Measurements from ENCODE around the gene PAF1.

The PAF1 gene

GRCh38 chr19:39409208-39410016, 18.5 kb upstream of the PAF1 start:
- Histone ChIP-seq H2BK5ac (ENCODE audit: low read depth, low read length, poor library complexity) (peak overlapping the region; percentile 92), H3K9me3 (ENCODE audit: insufficient read depth, low read depth, low read length) (no peaks in the 10 kb centered on the region), H3K4me2 (ENCODE audit: low read length) (peak overlapping the region; percentile 93), H4K12ac (ENCODE audit: low read depth, low read length) (peak overlapping the region; percentile 83), H2AFZ (ENCODE audit: insufficient read depth, low read length, poor library complexity) (peak overlapping the region; percentile 20), H4K8ac (ENCODE audit: low read depth, low read length) (peak overlapping the region; percentile 93), H3K4me1 (ENCODE audit: control insufficient read depth in 1 of 2, insufficient read depth in 2 of 2, low read length in 2 of 2) (peaks cover 23 to 31% of the 10 kb centered on the region in 2 experiments), H3K79me1 (ENCODE audit: low read length) (peaks cover 42% of the 10 kb centered on the region), H2AK5ac (ENCODE audit: low read length) (peak overlapping the region; percentile 91), H3K14ac (ENCODE audit: low read length) (peak overlapping the region; percentile 95), H3K4me3 (ENCODE audit: low read depth, low read length) (peak overlapping the region; percentile 65), H4K91ac (ENCODE audit: low read depth, low read length) (peak overlapping the region; percentile 97), H2BK12ac (ENCODE audit: low read length) (no peak overlapping the region), H3K27me3 (ENCODE audit: insufficient read depth, low read length) (no peaks in the 10 kb centered on the region), H2BK120ac (ENCODE audit: insufficient read depth, low read length, poor library complexity) (peak overlapping the region; percentile 96), H3K79me2 (ENCODE audit: control insufficient read depth, insufficient read depth, low read length, poor library complexity) (peaks cover 44% of the 10 kb centered on the region), H3K4ac (ENCODE audit: low read depth, low read length) (peak overlapping the region; percentile 28), H3K18ac (ENCODE audit: low read length) (peak overlapping the region; percentile 64), H3K23ac (ENCODE audit: low read length) (no peak overlapping the region), H3K27ac (ENCODE audit: low read depth, low read length) (peak overlapping the region; percentile 98), H3K36me3 (ENCODE audit: control insufficient read depth in 1 of 2, insufficient read depth in 2 of 2, low read length in 2 of 2) (peaks cover 12 to 13% of the 10 kb centered on the region in 2 experiments), H3K9ac (ENCODE audit: low read length) (peak overlapping the region; percentile 91)
- WGBS (ENCODE audit: extremely low coverage, insufficient coverage, insufficient read length) = no CpG with 5 or more reads among the region's 52 CpGs
- DNase-seq = peak; percentile 78 to 89

- Histone ChIP-seq H3K79me2 (ENCODE audit: control insufficient read depth, insufficient read depth, low read length, poor library complexity) (peaks cover 38% of the 10 kb centered on the region), H4K91ac (ENCODE audit: low read depth, low read length) (peak overlapping the region; percentile 45), H3K9ac (ENCODE audit: low read length) (peak overlapping the region; percentile 37), H3K4me1 (ENCODE audit: control insufficient read depth in 1 of 2, insufficient read depth in 2 of 2, low read length in 2 of 2) (peaks cover 20 to 34% of the 10 kb centered on the region in 2 experiments), H3K4me2 (ENCODE audit: low read length) (peak overlapping the region; percentile 81), H3K9me3 (ENCODE audit: insufficient read depth, low read depth, low read length) (no peaks in the 10 kb centered on the region), H2AK5ac (ENCODE audit: low read length) (peak overlapping the region; percentile 24), H3K23ac (ENCODE audit: low read length) (no peak overlapping the region), H2BK120ac (ENCODE audit: insufficient read depth, low read length, poor library complexity) (no peak overlapping the region), H3K27me3 (ENCODE audit: insufficient read depth, low read length) (no peaks in the 10 kb centered on the region), H2BK5ac (ENCODE audit: low read depth, low read length, poor library complexity) (peak overlapping the region; percentile 47), H2AFZ (ENCODE audit: insufficient read depth, low read length, poor library complexity) (no peak overlapping the region), H3K79me1 (ENCODE audit: low read length) (peaks cover 42% of the 10 kb centered on the region), H3K14ac (ENCODE audit: low read length) (peak overlapping the region; percentile 47), H2BK12ac (ENCODE audit: low read length) (peak overlapping the region; percentile 23), H3K4me3 (ENCODE audit: low read depth, low read length) (peak overlapping the region; percentile 96), H4K12ac (ENCODE audit: low read depth, low read length) (no peak overlapping the region), H3K4ac (ENCODE audit: low read depth, low read length) (peak overlapping the region; percentile 100), H3K27ac (ENCODE audit: low read depth, low read length) (peak overlapping the region; percentile 29), H3K36me3 (ENCODE audit: control insufficient read depth in 1 of 2, insufficient read depth in 2 of 2, low read length in 2 of 2) (peaks cover 12 to 13% of the 10 kb centered on the region in 2 experiments), H3K18ac (ENCODE audit: low read length) (peak overlapping the region; percentile 20), H4K8ac (ENCODE audit: low read depth, low read length) (peak overlapping the region; percentile 11)
- no CpG with 5 or more reads among the region's 20 CpGs for WGBS (ENCODE audit: extremely low coverage, insufficient coverage, insufficient read length)
- DNase-seq = peak in 1 of 2 donors; percentile 48
These were observed 17.7 kb upstream of the PAF1 start for GRCh38 chr19:39408392-39409207.

GRCh38 chr19:39407660-39408391, 16.9 kb upstream of the PAF1 start:
- peak overlapping the region; percentile 43 for H4K8ac ChIP-seq (ENCODE audit: low read depth, low read length)
- no peaks in the 10 kb centered on the region for H3K9me3 ChIP-seq (ENCODE audit: insufficient read depth, low read depth, low read length)
- H4K91ac ChIP-seq (ENCODE audit: low read depth, low read length) = peak overlapping the region; percentile 93
- H3K18ac ChIP-seq (ENCODE audit: low read length) = peak overlapping the region; percentile 25
- H3K4me2 ChIP-seq (ENCODE audit: low read length) = peak overlapping the region; percentile 81
- no peaks in the 10 kb centered on the region for H3K27me3 ChIP-seq (ENCODE audit: insufficient read depth, low read length)
- peak overlapping the region; percentile 19 for H2AFZ ChIP-seq (ENCODE audit: insufficient read depth, low read length, poor library complexity)
- peak overlapping the region; percentile 90 for H2BK5ac ChIP-seq (ENCODE audit: low read depth, low read length, poor library complexity)
- peaks cover 36% of the 10 kb centered on the region for H3K79me2 ChIP-seq (ENCODE audit: control insufficient read depth, insufficient read depth, low read length, poor library complexity)
- no peak overlapping the region for H3K23ac ChIP-seq (ENCODE audit: low read length)
- H3K36me3 ChIP-seq (ENCODE audit: control insufficient read depth in 1 of 2, insufficient read depth in 2 of 2, low read length in 2 of 2) = peaks cover 12 to 13% of the 10 kb centered on the region in 2 experiments
- peak overlapping the region; percentile 94 for H3K27ac ChIP-seq (ENCODE audit: low read depth, low read length)
- H4K12ac ChIP-seq (ENCODE audit: low read depth, low read length) = peak overlapping the region; percentile 58
- H3K4ac ChIP-seq (ENCODE audit: low read depth, low read length) = peak overlapping the region; percentile 100
- peak overlapping the region; percentile 28 for H2BK120ac ChIP-seq (ENCODE audit: insufficient read depth, low read length, poor library complexity)
- H3K79me1 ChIP-seq (ENCODE audit: low read length) = peaks cover 44% of the 10 kb centered on the region
- DNase-seq = peak in 1 of 2 donors; percentile 38
- H3K4me3 ChIP-seq (ENCODE audit: low read depth, low read length) = peak overlapping the region; percentile 96
- no CpG with 5 or more reads among the region's 40 CpGs for WGBS (ENCODE audit: extremely low coverage, insufficient coverage, insufficient read length)
- peaks cover 24 to 40% of the 10 kb centered on the region in 2 experiments for H3K4me1 ChIP-seq (ENCODE audit: control insufficient read depth in 1 of 2, insufficient read depth in 2 of 2, low read length in 2 of 2)
- H3K9ac ChIP-seq (ENCODE audit: low read length) = peak overlapping the region; percentile 97
- peak overlapping the region; percentile 25 for H2BK12ac ChIP-seq (ENCODE audit: low read length)
- peak overlapping the region; percentile 95 for H2AK5ac ChIP-seq (ENCODE audit: low read length)
- peak overlapping the region; percentile 50 for H3K14ac ChIP-seq (ENCODE audit: low read length)

- peak overlapping the region; percentile 81 for H3K4me2 ChIP-seq (ENCODE audit: low read length)
- DNase-seq = no peak
- peak overlapping the region; percentile 100 for H3K4ac ChIP-seq (ENCODE audit: low read depth, low read length)
- H4K12ac ChIP-seq (ENCODE audit: low read depth, low read length) = peak overlapping the region; percentile 77
- H4K91ac ChIP-seq (ENCODE audit: low read depth, low read length) = peak overlapping the region; percentile 93
- no peaks in the 10 kb centered on the region for H3K9me3 ChIP-seq (ENCODE audit: insufficient read depth, low read depth, low read length)
- peak overlapping the region; percentile 87 for H4K8ac ChIP-seq (ENCODE audit: low read depth, low read length)
- H3K4me1 ChIP-seq (ENCODE audit: control insufficient read depth in 1 of 2, insufficient read depth in 2 of 2, low read length in 2 of 2) = peaks cover 26 to 43% of the 10 kb centered on the region in 2 experiments
- H3K9ac ChIP-seq (ENCODE audit: low read length) = peak overlapping the region; percentile 97
- peak overlapping the region; percentile 94 for H3K27ac ChIP-seq (ENCODE audit: low read depth, low read length)
- no peaks in the 10 kb centered on the region for H3K27me3 ChIP-seq (ENCODE audit: insufficient read depth, low read length)
- peak overlapping the region; percentile 99 for H2AK5ac ChIP-seq (ENCODE audit: low read length)
- no CpG with 5 or more reads among the region's 14 CpGs for WGBS (ENCODE audit: extremely low coverage, insufficient coverage, insufficient read length)
- H3K79me2 ChIP-seq (ENCODE audit: control insufficient read depth, insufficient read depth, low read length, poor library complexity) = peaks cover 35% of the 10 kb centered on the region
- H2BK5ac ChIP-seq (ENCODE audit: low read depth, low read length, poor library complexity) = peak overlapping the region; percentile 90
- H3K23ac ChIP-seq (ENCODE audit: low read length) = no peak overlapping the region
- peaks cover 12 to 13% of the 10 kb centered on the region in 2 experiments for H3K36me3 ChIP-seq (ENCODE audit: control insufficient read depth in 1 of 2, insufficient read depth in 2 of 2, low read length in 2 of 2)
- no peak overlapping the region for H2BK12ac ChIP-seq (ENCODE audit: low read length)
- H3K14ac ChIP-seq (ENCODE audit: low read length) = peak overlapping the region; percentile 99
- H3K18ac ChIP-seq (ENCODE audit: low read length) = peak overlapping the region; percentile 98
- H3K4me3 ChIP-seq (ENCODE audit: low read depth, low read length) = peak overlapping the region; percentile 96
- peak overlapping the region; percentile 89 for H2BK120ac ChIP-seq (ENCODE audit: insufficient read depth, low read length, poor library complexity)
- H2AFZ ChIP-seq (ENCODE audit: insufficient read depth, low read length, poor library complexity) = no peak overlapping the region
- H3K79me1 ChIP-seq (ENCODE audit: low read length) = peaks cover 43% of the 10 kb centered on the region
These were observed 16.4 kb upstream of the PAF1 start for GRCh38 chr19:39407410-39407659.
